Left cardiac atrium (tissue), 4 donors: ENCODE data around the gene SPARC. TPM values are rescaled to one million over a fixed set of nuclear protein-coding genes. Genes with fewer than 3 reads are reported as not detected.
A peak's percentile ranks its signal among the peaks of the same experiment; 100 is the strongest.

ENCODE experiments used
- ATAC-seq, 2 donors: fragments of 200-7000 bp; cut with Tn5 transposase; one replicate each; pipeline ENCODE4 v1.9.1; 2020; ENCODE audit warnings: mild to moderate bottlenecking in 2 of 2, moderate library complexity in 2 of 2
- DNase-seq: peaks from one replicate; pipeline ENCODE4 v3.0.0-alpha.2; 2020
- intact Hi-C, 2 donors: fragments of 100-400 bp; cut with DNase I; formaldehyde crosslinking; loops; one replicate each; pipeline versions ENCODE4 v1.14.1 to v1.15.1; 2022 to 2023
- total RNA-seq, 2 donors: library from RNA; stranded (reverse); fragmentation: NEBNext Ultra II Directional; extraction: Animal tissue kit (Norgen Biotek cat#: 25700); gene quantifications; one replicate each; pipeline ENCODE4 v1.2.1, GENCODE V29; 2021
- donor health status: DM: no; HTN: yes; CAD: no.
- donor health status: DM: no; HTN: yes; CAD: no; lungs with severe emphysema.
- donor health status: DM: yes; HTN: yes; CAD: no.
- donor health status: Dilated cardiomyopathy.

SPARC gene
- total RNA-seq, 2 donors from 2014 or later = 807 to 1,125 TPM

DNA sequence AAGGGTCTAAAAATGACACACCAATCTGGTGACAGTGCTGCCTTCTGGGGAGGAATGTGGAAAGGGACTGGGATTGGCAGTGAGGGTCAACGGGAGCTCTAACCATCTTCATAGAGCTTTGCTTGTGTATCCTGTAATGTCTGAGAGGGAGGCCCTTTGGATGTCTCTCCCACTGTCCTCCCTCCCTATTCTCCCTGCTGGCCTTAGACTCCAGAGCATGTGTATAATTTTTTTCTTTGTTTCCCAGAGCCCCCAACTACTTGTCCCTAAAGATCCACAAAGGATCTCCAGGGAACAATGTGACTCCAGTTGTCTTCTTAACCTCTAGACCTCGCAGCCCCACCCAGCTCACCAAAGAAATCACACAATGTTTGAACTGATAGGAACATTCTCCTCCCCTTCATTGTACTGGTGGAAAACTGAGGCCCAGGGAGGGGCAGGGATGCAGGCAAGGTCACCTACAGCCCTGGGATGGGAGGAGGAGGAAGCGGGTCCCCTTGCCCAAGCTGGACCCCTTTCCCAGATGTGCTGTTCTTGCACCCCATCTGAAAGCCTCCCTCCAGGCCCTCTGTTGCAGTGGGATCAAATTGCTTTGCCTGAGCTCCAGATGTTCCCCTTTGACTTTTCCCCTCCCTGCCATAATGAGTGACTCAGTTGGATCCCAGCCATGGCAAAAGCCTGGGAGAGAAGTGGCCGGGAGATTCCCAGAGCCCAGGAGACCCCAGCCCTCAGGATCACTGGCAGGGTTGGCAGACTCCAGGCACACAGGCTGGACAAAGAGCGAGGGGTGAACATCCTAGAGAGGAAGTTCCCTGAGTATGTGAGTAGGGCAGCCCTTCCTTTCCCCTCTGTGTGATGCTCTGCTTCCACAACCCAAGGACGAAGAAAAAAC is 21.8 kb downstream of the SPARC start:
- intact Hi-C loops = no loop called here
- DNase-seq (peak; percentile 63), ATAC-seq (peak; percentile 4 to 33)

GRCh38 chr5:151663617-151664293 is 23.0 kb downstream of the SPARC start:
- DNase-seq (peak; percentile 66), ATAC-seq (peak; percentile 54 to 77)
- intact Hi-C loops = no loop called here

DNA sequence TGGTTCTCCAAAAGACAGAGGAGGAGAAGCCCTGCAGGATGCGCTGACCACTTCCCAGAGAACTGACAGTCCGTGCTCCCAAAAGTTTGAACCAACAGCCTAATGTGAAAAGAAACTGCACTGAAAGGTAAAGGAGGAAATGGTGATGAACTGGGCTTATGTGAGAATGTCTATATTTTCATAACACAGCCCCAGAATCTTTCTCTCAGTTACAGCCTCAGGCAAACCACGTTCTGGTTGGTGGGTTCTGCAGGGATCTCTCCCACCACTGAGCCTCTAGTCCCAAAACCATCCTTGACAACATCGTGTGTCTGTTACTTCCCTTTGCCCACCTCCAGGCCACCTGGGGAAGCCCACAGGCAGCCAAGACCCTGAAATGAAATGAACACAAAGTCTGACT is 23.9 kb downstream of the SPARC start:
- no peak for ATAC-seq
- DNase-seq = no peak
- intact Hi-C loops = no loop called here

GRCh38 chr5:151661968-151662732 is 24.6 kb downstream of the SPARC start:
- intact Hi-C loops = loop anchor here in 1 of 2 donors (2.0 kb wide), 1 partner anchor 79 kb away; no protein-coding TSS in a partner anchor
- DNase-seq = no peak
- ATAC-seq = no peak

- DNase-seq (no peak), ATAC-seq (peak in 1 of 2 donors; percentile 16)
- intact Hi-C loops = loop anchor here in 1 of 2 donors (2.0 kb wide), 1 partner anchor 80 kb away; no protein-coding TSS in a partner anchor
Observed at GRCh38 chr5:151660616-151661495, 25.9 kb downstream of the SPARC start.

- intact Hi-C loops = loop anchor here (1.0 to 10.0 kb wide), 3 partner anchors 83 to 616 kb away; partner anchors contain the start of gene SLC36A1 (in 1 of the 2)
- peak; percentile 84 for DNase-seq
- peak; percentile 80 to 83 for ATAC-seq
Observed at GRCh38 chr5:151659001-151659754, 27.5 kb downstream of the SPARC start.

GRCh38 chr5:151657114-151657513 is 29.6 kb downstream of the SPARC start:
- ATAC-seq (no peak), DNase-seq (no peak)
- intact Hi-C loops = loop anchor here (10.0 kb wide), 2 partner anchors 212 to 618 kb away; partner anchors contain the start of gene SLC36A1 (in 1 of the 2)

DNA sequence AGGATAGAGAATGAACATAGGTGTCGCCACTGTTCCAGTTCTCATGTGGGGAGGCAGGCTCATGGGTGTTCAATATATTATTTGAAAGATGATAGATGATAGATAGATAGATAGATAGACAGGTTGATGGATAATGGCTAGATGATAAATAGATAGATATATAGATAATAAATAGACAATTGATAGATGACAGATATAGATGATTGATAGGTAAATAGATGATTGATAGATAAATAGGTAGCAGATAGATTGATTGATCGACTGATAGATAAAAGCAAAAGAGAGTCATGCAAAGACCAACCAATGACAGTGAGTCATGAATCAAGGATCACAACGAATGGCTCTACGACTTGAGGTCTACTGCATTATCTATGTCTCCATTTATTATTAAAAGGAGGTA is 30.4 kb downstream of the SPARC start:
- no peak for DNase-seq
- intact Hi-C loops = loop anchor here (10.0 kb wide), 2 partner anchors 212 to 618 kb away; partner anchors contain the start of gene SLC36A1 (in 1 of the 2)
- no peak for ATAC-seq

DNA sequence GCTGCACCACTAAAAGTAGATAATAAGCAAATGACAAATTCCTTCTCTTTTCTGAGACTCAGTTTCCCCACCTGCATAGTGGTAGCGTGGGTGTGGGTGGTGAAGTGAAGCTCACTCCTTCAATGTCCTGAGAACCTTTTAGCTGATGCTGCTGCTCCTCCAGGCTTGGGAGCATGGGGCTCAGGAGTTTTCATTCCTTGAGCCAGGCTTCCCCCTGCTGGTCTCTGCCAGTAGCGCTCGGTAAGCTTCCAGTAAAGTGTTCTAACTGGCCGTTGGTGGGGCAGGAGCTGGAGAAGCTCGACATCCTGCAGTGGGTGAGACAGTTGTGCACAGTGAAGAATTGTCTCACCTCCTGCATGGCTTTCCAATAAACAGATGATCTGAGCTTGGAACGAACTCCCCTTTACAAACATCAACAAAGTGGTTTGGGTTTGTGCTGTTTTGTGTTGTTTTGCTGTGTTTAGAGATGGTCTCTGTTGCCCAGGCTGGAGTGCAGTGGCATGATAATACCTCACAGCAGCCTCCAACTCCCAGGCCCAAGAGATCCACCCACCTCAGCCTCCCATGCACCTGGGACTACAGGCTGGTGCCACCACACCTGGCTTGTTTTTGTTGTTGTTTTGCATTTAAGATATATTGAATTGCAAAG is 34.6 kb downstream of the SPARC start:
- DNase-seq (peak; percentile 83), ATAC-seq (peak; percentile 93 to 96)
- intact Hi-C loops = loop anchor here (1.0 to 10.0 kb wide), 5 partner anchors 130 to 623 kb away; partner anchors contain the start of gene SLC36A1 (in 2 of the 2)

- DNase-seq (no peak), ATAC-seq (no peak)
- intact Hi-C loops = no loop called here
Observed at GRCh38 chr5:151648988-151649387, 37.7 kb downstream of the SPARC start.

DNA sequence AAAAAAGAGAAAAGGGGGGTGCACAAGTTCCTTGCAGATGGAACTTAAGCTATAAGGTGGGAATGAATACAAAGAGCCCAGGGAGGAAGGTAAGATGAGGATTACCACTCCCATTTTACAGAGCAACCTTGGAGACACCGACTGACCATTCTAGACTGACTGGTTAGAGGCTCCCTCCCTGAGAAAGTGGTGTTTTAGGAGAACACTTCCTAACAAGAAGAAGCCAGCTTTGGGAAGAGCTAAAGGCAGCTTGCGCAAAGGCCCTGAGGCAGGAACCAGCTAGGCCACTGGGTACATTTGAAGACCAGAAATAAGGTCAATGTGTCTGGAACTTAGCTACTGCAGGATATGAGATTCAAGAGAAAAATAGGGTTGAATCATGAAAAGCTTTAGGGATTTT is 38.6 kb downstream of the SPARC start:
- ATAC-seq (no peak), DNase-seq (no peak)
- intact Hi-C loops = no loop called here

DNA sequence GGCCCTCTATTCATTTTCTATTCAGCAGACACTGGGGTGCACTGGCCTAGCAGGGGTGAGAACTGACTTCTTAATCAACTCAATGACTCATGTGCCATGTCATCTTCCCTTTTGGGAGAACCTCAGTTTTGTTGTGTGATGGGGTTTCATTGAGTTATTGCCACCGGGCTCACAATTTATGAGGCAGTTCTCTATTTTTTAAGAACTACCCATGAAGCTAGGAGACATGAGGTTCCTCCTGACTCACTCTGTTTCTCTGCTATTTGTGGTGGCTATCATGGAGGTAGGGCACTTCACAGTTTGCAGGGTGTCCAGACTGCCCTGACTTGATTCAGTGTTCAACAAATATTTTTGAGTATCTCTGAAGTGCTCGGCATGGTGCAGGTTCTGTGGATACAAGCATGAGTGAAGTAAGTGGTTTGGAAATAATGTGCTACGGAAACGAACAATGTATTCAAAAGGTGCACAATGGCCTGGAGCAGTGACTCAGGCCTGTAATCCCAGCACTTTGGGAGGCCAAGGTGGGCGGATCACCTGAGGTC is 39.3 kb downstream of the SPARC start:
- intact Hi-C loops = no loop called here
- ATAC-seq (no peak), DNase-seq (no peak)

DNA sequence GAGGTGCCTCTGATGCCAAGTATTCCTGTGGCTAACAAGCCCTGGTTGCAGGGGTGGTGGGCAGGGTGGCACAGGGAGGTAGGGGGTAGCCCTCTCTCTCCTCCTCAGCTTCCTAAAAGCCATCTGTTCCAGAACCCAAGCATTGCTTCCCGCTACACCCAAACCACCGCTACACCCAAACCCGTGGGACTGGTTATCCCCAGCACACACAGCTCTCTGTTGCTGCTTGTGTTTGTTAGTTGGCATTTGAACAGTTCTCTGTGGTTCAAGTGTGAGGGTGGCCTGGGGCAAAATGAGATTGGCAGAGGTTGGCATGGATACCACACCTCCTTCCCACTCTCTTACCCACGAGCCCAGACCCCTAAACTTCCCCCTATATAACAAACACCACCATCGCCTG is 40.4 kb downstream of the SPARC start:
- intact Hi-C loops = no loop called here
- no peak for ATAC-seq
- no peak for DNase-seq

- intact Hi-C loops = no loop called here
- ATAC-seq (no peak), DNase-seq (no peak)
Observed at GRCh38 chr5:151643388-151643787, 43.3 kb downstream of the SPARC start.

- intact Hi-C loops = no loop called here
- no peak for DNase-seq
- peak; percentile 81 to 91 for ATAC-seq
Observed at GRCh38 chr5:151642472-151643140, 44.1 kb downstream of the SPARC start.

- ATAC-seq (no peak), DNase-seq (no peak)
- intact Hi-C loops = no loop called here
Observed at GRCh38 chr5:151638619-151639018, 48.1 kb downstream of the SPARC start.
